PFSK-1 (cell line): Measurements from ENCODE around the gene SHROOM1.

ENCODE experiments used
- FOXP2 ChIP-seq: optimal IDR thresholded peaks from 2 replicates; pipeline ENCODE3; 2011; ENCODE audit warnings: borderline replicate concordance, control low read depth, inconsistent platforms; ENCODE audit not compliant: insufficient read depth; ENCODE audit errors: extremely low read length, extremely low read depth
- POLR2AphosphoS5 ChIP-seq: IDR thresholded peaks from 2 replicates; pipeline ENCODE4 v1.6.1; 2012; ENCODE audit warnings: low read depth, mild to moderate bottlenecking, control low read depth, low read length, moderate library complexity
- REST ChIP-seq, 2 experiments: IDR thresholded peaks; 2 replicates each; pipeline versions ENCODE4 v1.6.1 to v1.8.0; 2011 to 2012; ENCODE audit warnings: low read depth in 2 of 2, low read length in 2 of 2, control low read depth in 1 of 2, inconsistent platforms in 1 of 2, mild to moderate bottlenecking in 1 of 2, moderate library complexity in 1 of 2; ENCODE audit not compliant: insufficient read depth in 1 of 2
- SIN3A ChIP-seq: IDR thresholded peaks from 2 replicates; pipeline ENCODE4 v1.6.1; 2012; ENCODE audit warnings: mild to moderate bottlenecking, low read length, moderate library complexity, borderline replicate concordance; ENCODE audit not compliant: insufficient read depth
- TAF1 ChIP-seq: IDR thresholded peaks from 2 replicates; pipeline ENCODE4 v1.6.1; 2012; ENCODE audit warnings: low read length, control low read depth, borderline replicate concordance; ENCODE audit not compliant: insufficient read depth

SHROOM1 gene

GRCh38 chr5:132776131-132776937, 54.1 kb downstream of the SHROOM1 start:
- TF ChIP-seq TAF1, result no peak
- TF ChIP-seq POLR2AphosphoS5, result no peak
- no peak for TF ChIP-seq FOXP2
- no peak for TF ChIP-seq REST (IDR thresholded peaks at IDR 0.05; ENCODE audit: insufficient read depth in 1 of 2, low read depth in 2 of 2, low read length in 2 of 2)
- TF ChIP-seq SIN3A, result no peak

- TF ChIP-seq POLR2AphosphoS5, result no peak
- no peak for TF ChIP-seq FOXP2
- no peak for TF ChIP-seq TAF1
- TF ChIP-seq REST (IDR thresholded peaks at IDR 0.05; ENCODE audit: insufficient read depth in 1 of 2, low read depth in 2 of 2, low read length in 2 of 2), result no peak
- no peak for TF ChIP-seq SIN3A
These were observed 54.9 kb downstream of the SHROOM1 start for GRCh38 chr5:132775476-132775961.

GRCh38 chr5:132774896-132775295, 55.6 kb downstream of the SHROOM1 start:
- TF ChIP-seq POLR2AphosphoS5 (no peak), SIN3A (no peak), REST (IDR thresholded peaks at IDR 0.05; ENCODE audit: insufficient read depth in 1 of 2, low read depth in 2 of 2, low read length in 2 of 2) (no peak), TAF1 (no peak)

GRCh38 chr5:132774406-132774805, 56.0 kb downstream of the SHROOM1 start:
- TF ChIP-seq REST (IDR thresholded peaks at IDR 0.05; ENCODE audit: insufficient read depth in 1 of 2, low read depth in 2 of 2, low read length in 2 of 2) (no peak), POLR2AphosphoS5 (no peak), FOXP2 (no peak), SIN3A (no peak), TAF1 (no peak)
